IPS-18a (cell line): ENCODE results near the gene ME1.

ENCODE experiments used
- H3K27ac ChIP-seq: one replicate; pipeline ENCODE4 v1.5.1; 2013; ENCODE audit warnings: low read length
- H3K27me3 ChIP-seq: one replicate; pipeline ENCODE4 v1.6.1; 2013; ENCODE audit warnings: mild to moderate bottlenecking, low read length; ENCODE audit not compliant: control insufficient read depth, insufficient read depth
- H3K36me3 ChIP-seq: one replicate; pipeline ENCODE4 v1.6.1; 2013; ENCODE audit warnings: low read depth, low read length; ENCODE audit not compliant: control insufficient read depth
- H3K4me1 ChIP-seq: one replicate; pipeline ENCODE4 v1.6.1; 2013; ENCODE audit warnings: low read depth, low read length; ENCODE audit not compliant: control insufficient read depth
- H3K4me3 ChIP-seq: one replicate; pipeline ENCODE4 v1.5.1; 2013; ENCODE audit warnings: low read length
- H3K9ac ChIP-seq: one replicate; pipeline ENCODE4 v1.6.1; 2013; ENCODE audit warnings: mild to moderate bottlenecking, low read length, moderate library complexity
- H3K9me3 ChIP-seq: one replicate; pipeline ENCODE4 v1.6.1; 2013; ENCODE audit warnings: low read depth, low read length; ENCODE audit not compliant: control insufficient read depth

The ME1 gene

DNA sequence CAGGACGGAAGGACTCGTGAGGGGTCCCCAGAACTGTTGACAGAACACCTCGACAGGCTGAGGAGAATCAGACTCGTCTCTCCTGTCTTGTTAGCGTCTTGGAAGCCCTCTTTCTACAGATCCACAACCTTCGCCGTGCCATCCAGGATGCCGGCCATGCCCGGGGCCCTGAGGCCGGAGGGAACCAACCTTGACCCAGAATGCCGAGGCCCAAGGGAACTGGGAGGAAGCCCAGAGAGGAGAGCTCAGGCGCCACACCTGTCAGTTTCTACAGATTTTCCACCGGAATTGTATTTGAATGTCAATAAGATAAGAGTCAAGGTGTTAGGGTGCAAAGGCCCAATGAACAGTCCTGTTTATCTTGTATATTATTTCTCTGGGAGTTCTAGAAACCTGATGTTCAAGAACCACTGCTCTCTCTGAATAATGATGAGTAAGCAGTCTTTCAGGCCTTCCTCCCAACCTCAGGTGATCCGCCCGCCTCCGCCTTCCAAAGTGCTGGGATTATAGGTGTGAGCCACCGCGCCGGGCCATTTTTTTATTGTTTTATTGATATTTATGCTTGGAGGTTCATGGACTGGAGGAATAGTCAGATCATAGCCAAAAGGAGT is 799 bp upstream of the ME1 start:
- H3K4me3 ChIP-seq, result peak overlapping the region; percentile 68
- peaks cover 12% of the 10 kb centered on the region for H3K4me1 ChIP-seq
- no peaks in the 10 kb centered on the region for H3K9me3 ChIP-seq
- H3K27ac ChIP-seq, result no peak overlapping the region
- H3K36me3 ChIP-seq, result no peaks in the 10 kb centered on the region
- H3K27me3 ChIP-seq, result peaks cover 14% of the 10 kb centered on the region
- H3K9ac ChIP-seq, result peak overlapping the region; percentile 50

DNA sequence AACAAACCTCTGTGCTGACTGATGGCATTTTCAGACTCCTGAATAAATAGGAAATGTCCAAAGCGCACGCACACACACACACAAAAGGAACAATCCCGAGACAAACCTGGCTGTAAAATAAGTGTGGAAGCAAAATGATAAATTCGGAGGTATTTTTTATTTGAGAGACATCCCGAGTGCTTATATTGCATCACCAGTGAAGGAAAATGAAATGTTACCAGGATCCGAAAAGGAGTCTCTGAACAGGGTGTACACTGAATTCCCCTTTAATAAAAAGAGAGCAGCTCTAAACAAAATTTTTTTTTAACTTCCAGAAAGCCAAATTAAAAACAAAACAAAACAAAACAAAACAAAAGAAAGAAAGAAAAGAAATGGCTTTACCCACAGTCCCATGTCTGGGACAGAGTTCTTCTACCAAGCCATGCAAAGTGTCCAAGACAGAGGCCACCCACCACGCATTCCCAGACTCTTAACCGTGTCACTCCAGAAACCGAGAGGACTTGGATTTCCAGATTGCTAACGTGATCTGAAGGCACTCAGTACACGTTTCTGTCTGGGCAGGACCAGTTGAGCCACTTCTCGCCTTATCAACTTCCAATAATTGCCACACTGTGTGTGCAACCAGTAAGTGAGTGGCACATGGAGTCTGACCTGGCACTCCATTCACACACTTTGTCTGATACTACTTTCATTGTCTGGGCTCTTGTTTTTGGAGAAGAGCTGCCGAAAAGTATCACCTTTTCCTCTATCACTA is 817 bp downstream of the ME1 start:
- no peaks in the 10 kb centered on the region for H3K36me3 ChIP-seq
- H3K4me3 ChIP-seq, result peak overlapping the region; percentile 68
- peaks cover 14% of the 10 kb centered on the region for H3K27me3 ChIP-seq
- no peaks in the 10 kb centered on the region for H3K9me3 ChIP-seq
- no peak overlapping the region for H3K27ac ChIP-seq
- H3K4me1 ChIP-seq, result peaks cover 12% of the 10 kb centered on the region
- H3K9ac ChIP-seq, result peak overlapping the region; percentile 50

DNA sequence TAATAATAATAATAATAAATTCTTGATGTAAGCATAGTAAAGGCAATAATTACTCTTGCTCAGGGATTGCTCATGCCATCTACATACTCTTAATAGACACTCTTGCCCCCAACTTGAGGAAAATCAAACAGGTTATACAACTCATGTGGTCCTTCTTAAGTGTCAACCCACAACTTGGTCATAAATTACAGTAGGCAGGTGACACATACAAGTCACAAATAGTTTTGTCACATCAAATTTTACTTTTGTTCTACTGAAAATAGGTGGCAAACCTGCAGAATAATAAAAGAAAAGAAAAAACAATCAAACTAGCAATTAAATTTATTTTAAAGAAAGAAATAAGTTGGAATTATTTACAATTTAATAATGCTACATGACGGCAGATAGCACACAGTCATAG is 1.6 kb downstream of the ME1 start:
- Histone ChIP-seq H3K36me3 (no peaks in the 10 kb centered on the region), H3K27ac (no peak overlapping the region), H3K9ac (no peak overlapping the region), H3K9me3 (peaks cover 4% of the 10 kb centered on the region), H3K4me1 (peaks cover 12% of the 10 kb centered on the region), H3K27me3 (peaks cover 14% of the 10 kb centered on the region), H3K4me3 (no peak overlapping the region)

DNA sequence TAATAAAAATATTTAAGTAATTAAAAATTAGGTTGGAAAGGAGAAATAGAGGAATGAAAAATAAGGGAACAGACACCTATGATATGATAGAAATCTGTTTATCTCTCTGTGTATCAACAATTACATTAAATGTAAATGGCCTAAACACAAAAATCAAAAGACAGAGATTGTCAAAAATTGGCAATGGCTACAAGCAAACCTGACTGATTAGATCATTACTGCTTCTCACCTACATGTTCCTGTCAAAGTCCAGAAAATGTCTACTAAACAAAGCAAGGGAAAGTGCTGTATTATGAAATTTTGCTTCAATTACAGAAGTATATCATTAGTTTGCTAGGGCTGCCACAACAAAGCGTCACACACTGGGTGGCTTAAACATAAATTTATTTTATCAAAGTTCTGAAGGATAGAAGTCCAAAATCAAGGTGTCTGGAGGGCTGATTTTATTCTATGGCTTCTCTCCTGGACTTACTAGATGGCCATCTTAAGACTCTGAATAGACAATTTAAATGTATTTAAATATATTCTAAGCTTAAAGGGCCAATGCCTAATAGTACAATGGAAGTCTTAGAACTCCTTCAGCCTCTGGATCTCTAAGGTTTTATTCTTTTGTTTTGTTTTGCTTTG is 6.3 kb downstream of the ME1 start:
- Histone ChIP-seq H3K36me3 (no peaks in the 10 kb centered on the region), H3K9me3 (peaks cover 5% of the 10 kb centered on the region), H3K27me3 (no peaks in the 10 kb centered on the region), H3K4me3 (no peak overlapping the region), H3K9ac (no peak overlapping the region), H3K4me1 (no peaks in the 10 kb centered on the region), H3K27ac (no peak overlapping the region)

DNA sequence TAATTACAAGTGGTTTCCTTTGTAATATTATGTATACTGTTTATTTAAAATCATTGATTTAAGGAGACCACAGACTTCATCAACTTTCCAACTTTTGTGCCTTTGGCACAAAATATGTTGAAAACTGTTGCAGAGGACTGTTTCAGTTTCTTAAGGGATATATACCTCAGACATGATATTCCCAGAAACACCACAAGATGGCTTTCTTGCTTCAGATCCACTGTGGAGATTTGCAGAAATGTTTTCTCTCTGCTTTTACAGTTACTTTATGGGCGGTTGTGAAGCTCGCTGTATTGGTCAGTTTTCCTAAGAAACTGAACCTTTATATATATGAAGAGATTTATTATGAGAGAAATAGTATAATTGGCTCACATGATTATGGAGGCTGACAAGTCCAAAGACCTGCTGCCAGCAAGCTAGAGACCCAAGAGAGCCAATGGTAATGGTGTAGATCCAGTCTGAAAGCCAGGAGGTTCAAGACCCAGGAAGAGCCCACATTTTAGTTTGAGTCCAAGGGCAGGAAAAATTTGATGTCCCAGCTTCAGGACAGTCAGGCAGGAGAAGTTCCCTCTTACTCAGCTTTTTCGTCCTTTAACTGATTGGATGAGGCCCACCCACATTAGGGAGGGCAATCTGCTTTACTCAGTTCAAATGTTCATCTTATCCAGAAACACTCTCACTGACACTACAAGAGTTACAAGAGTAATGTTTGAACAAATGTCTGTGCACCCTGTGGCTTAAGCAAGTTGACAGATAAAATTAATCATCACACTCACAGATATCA is 12.8 kb downstream of the ME1 start:
- Histone ChIP-seq H3K27me3 (no peaks in the 10 kb centered on the region), H3K9ac (no peak overlapping the region), H3K36me3 (no peaks in the 10 kb centered on the region), H3K9me3 (no peaks in the 10 kb centered on the region), H3K4me1 (no peaks in the 10 kb centered on the region), H3K27ac (no peak overlapping the region), H3K4me3 (no peak overlapping the region)

DNA sequence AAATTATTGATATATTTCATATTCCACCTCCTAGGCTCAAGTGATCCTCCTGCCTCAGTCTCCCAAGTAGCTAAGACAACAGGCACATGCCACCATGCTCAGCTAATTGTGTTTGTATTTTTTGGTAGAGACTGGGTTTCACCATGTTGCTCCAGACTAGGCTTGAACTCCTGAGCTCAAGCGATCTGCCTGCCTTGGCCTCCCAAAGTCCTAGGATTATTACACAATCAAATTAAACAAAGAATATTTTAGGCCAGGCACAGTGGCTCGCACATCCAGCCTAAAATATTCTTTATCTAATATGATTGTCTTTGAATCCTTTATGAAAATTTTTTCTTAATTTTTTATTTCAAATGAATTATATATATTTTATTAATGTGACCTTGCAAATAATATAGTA is 17.8 kb downstream of the ME1 start:
- Histone ChIP-seq H3K4me1 (no peaks in the 10 kb centered on the region), H3K27me3 (no peaks in the 10 kb centered on the region), H3K36me3 (no peaks in the 10 kb centered on the region), H3K4me3 (no peak overlapping the region), H3K9ac (no peak overlapping the region), H3K9me3 (peaks cover 2% of the 10 kb centered on the region), H3K27ac (no peak overlapping the region)

DNA sequence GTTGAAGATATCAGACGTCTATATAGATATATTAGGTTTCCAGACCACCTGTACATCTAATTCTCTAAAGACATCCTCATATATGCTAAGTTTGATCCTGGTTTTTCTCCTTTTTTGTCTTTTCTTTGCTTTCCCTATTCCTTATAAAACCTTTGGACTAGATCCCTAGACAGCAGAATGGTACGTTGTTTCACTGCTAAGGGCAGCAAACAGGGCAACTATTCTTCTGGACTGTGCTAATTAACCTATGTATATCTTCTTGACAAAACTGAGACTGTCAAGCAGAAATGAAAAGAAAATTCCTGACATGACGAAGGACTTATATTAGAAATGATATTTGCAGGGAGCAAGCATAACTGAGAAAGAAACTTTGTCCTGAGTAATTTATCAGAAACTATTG is 19.1 kb downstream of the ME1 start:
- Histone ChIP-seq H3K27me3 (no peaks in the 10 kb centered on the region), H3K9ac (no peak overlapping the region), H3K27ac (no peak overlapping the region), H3K4me1 (no peaks in the 10 kb centered on the region), H3K9me3 (peaks cover 2% of the 10 kb centered on the region), H3K4me3 (no peak overlapping the region), H3K36me3 (no peaks in the 10 kb centered on the region)

DNA sequence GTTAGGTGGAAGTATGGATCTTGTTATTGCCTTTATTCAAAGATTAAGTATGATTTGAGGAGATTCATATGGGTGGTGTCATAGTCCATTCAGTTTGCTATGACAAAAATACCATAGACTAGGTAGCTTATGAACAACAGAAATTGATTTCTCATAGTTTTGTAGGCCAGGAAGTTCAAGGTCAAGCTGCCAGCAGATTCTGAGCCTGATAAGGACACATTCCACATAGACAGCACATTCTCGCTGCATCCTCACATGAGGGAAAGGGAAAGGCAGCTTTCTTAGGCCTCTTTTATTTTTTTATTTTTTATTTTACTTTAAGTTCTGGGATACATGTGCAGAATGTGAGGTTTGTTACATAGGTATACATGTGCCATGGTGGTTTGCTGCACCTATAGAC is 27.7 kb downstream of the ME1 start:
- H3K27me3 ChIP-seq, result no peaks in the 10 kb centered on the region
- H3K27ac ChIP-seq, result no peak overlapping the region
- no peak overlapping the region for H3K9ac ChIP-seq
- no peaks in the 10 kb centered on the region for H3K4me1 ChIP-seq
- no peaks in the 10 kb centered on the region for H3K36me3 ChIP-seq
- H3K4me3 ChIP-seq, result no peak overlapping the region
- no peaks in the 10 kb centered on the region for H3K9me3 ChIP-seq

DNA sequence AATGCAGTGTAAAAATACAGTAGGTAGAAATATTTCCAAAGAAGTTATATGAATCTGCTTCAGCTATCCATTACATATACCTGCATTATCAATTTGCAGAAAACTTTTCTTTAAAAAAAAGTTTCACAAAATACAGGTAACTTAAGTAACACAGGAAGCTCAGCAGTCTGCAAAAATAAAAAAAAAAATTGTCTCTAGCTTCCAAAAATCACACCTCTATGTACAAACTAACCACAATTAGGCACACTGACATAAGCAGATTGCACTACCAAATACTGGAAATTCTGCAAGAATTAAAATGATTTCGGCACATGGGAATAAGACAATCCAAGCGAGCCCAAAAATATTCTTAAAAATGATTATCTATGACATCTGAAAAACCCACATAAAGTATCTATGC is 41.2 kb downstream of the ME1 start:
- no peaks in the 10 kb centered on the region for H3K27me3 ChIP-seq
- no peak overlapping the region for H3K9ac ChIP-seq
- no peaks in the 10 kb centered on the region for H3K4me1 ChIP-seq
- no peak overlapping the region for H3K4me3 ChIP-seq
- no peaks in the 10 kb centered on the region for H3K9me3 ChIP-seq
- no peak overlapping the region for H3K27ac ChIP-seq
- H3K36me3 ChIP-seq, result no peaks in the 10 kb centered on the region

DNA sequence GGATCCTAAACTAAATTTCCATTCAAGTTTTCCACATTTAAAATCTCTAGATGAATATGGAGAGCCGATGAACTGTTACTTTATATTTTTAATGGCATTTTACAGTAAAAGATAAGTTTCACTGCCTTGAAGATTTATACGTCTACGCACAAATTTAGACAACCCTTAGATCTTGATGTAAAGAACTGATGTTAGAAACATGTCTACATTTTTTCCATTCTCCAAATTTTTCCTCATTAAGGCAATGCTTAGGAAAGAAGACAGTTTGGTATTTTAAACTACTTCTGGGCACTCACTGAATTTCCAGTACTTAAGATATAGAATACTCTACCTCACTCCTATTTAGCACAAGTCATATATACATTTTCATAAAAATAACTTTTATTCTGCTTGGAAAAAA is 45.4 kb downstream of the ME1 start:
- Histone ChIP-seq H3K9ac (no peak overlapping the region), H3K27me3 (no peaks in the 10 kb centered on the region), H3K9me3 (no peaks in the 10 kb centered on the region), H3K4me3 (no peak overlapping the region), H3K27ac (no peak overlapping the region), H3K4me1 (no peaks in the 10 kb centered on the region), H3K36me3 (no peaks in the 10 kb centered on the region)

DNA sequence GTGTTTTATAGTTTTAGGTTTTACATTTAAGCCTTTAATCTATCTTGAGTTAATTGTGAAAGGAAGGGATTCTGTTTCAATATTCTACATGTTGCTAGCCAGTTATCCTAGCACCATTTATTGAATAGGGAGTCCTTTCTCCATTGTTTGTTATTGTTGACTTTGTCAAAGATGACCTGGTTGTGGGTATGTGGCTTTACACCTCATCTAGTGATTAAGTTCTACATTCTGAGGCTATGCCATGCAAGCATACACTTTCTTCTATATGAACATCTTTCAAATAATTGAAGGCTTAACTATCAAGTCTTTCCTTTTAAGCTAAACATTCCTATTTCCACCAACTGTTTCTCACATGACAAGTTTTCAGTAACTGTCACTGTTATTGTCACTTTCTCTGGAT is 46.1 kb downstream of the ME1 start:
- H3K4me1 ChIP-seq, result no peaks in the 10 kb centered on the region
- no peaks in the 10 kb centered on the region for H3K36me3 ChIP-seq
- no peak overlapping the region for H3K27ac ChIP-seq
- no peak overlapping the region for H3K9ac ChIP-seq
- H3K27me3 ChIP-seq, result no peaks in the 10 kb centered on the region
- H3K9me3 ChIP-seq, result no peaks in the 10 kb centered on the region
- no peak overlapping the region for H3K4me3 ChIP-seq
